AG04450 (cell line): ENCODE data around the gene SF3B3. TPM values are rescaled to one million over a fixed set of nuclear protein-coding genes. Genes with fewer than 3 reads are reported as not detected.

Experiments used
- CTCF ChIA-PET: fragments of 300-600, 350-600 bp; formaldehyde crosslinking; extraction: SDS; loops from one replicate; lab custom pipeline; 2022; ENCODE audit warnings: antibody characterized with exemption, inconsistent platforms; lab: Charles Lee
- POLR2A ChIA-PET: fragments of 350-600 bp; formaldehyde crosslinking; extraction: SDS; loops from one replicate; lab custom pipeline; 2021; ENCODE audit warnings: antibody characterized with exemption, inconsistent platforms; lab: Yijun Ruan, JAX
- DNase-seq: peaks from one replicate; pipeline ENCODE4 v3.0.0-alpha.2; 2011; ENCODE audit warnings: low read depth, low spot score
- H3K27ac ChIP-seq: one replicate; pipeline ENCODE4 v1.5.1; 2012; ENCODE audit warnings: low read depth, low read length, control low read depth
- H3K27me3 ChIP-seq: one replicate; pipeline ENCODE4 v1.6.0; 2012; ENCODE audit warnings: low read length; ENCODE audit not compliant: control insufficient read depth, insufficient read depth
- H3K4me3 ChIP-seq: 2 replicates; pipeline ENCODE4 v1.5.1; 2011; ENCODE audit warnings: mild to moderate bottlenecking, low read depth, low read length, control low read depth
- H3K9me3 ChIP-seq: 2 replicates; pipeline ENCODE4 v1.5.1; 2012; ENCODE audit warnings: low read length; ENCODE audit not compliant: control insufficient read depth, insufficient read depth
- CTCF ChIP-seq: IDR thresholded peaks from 2 replicates; pipeline ENCODE4 v1.5.1; 2011; ENCODE audit warnings: low read depth, low read length, control low read depth, inconsistent platforms
- polyA plus RNA-seq: library from polyadenylated mRNA; depleted of rRNA; stranded (reverse); fragments of >200 nt; gene quantifications from 2 replicates; pipeline ENCODE4 v1.2.3, GENCODE V29; 2011

SF3B3 gene
- polyA plus RNA-seq, 1 experiment = 139 TPM

- DNase-seq = no peak
- no peak overlapping the region for H3K27ac ChIP-seq
- H3K27me3 ChIP-seq = no peaks in the 10 kb centered on the region
- POLR2A ChIA-PET = no interaction called here
- no peak overlapping the region for H3K4me3 ChIP-seq
- CTCF ChIA-PET = no interaction called here
- no peak for TF ChIP-seq CTCF
- H3K9me3 ChIP-seq = no peaks in the 10 kb centered on the region; the same call in 1 of the 2 replicates
Observed at GRCh38 chr16:70478169-70478568, 45.4 kb upstream of the SF3B3 start.

GRCh38 chr16:70478912-70479341 is 44.7 kb upstream of the SF3B3 start:
- H3K4me3 ChIP-seq = no peak overlapping the region
- H3K27ac ChIP-seq = no peak overlapping the region
- H3K27me3 ChIP-seq = no peaks in the 10 kb centered on the region
- no peaks in the 10 kb centered on the region; the same call in 1 of the 2 replicates for H3K9me3 ChIP-seq
- no peak for TF ChIP-seq CTCF
- ChIA-PET CTCF (no interaction called here), POLR2A (no interaction called here)
- DNase-seq = no peak

GRCh38 chr16:70480127-70481105 is 43.2 kb upstream of the SF3B3 start:
- H3K4me3 ChIP-seq = no peak overlapping the region
- H3K27me3 ChIP-seq = no peaks in the 10 kb centered on the region
- CTCF ChIA-PET = no interaction called here
- POLR2A ChIA-PET = no interaction called here
- H3K9me3 ChIP-seq = no peaks in the 10 kb centered on the region; the same call in 1 of the 2 replicates
- DNase-seq = no peak
- no peak overlapping the region for H3K27ac ChIP-seq
- TF ChIP-seq CTCF = no peak

- H3K9me3 ChIP-seq = no peaks in the 10 kb centered on the region
- no peak for TF ChIP-seq CTCF
- H3K27ac ChIP-seq = peak overlapping the region; percentile 47
- ChIA-PET CTCF (no interaction called here), POLR2A (interaction anchor here (0.6 to 0.8 kb wide), 2 partner anchors 101 to 182 kb away, joined by 3 to 4 read pairs; no protein-coding TSS in a partner anchor)
- H3K4me3 ChIP-seq = no peak overlapping the region
- DNase-seq = no peak
- no peaks in the 10 kb centered on the region for H3K27me3 ChIP-seq
Observed at GRCh38 chr16:70481929-70482536, 41.6 kb upstream of the SF3B3 start.
